Measurements from ENCODE around the gene PUS7. TPM values are rescaled to one million over a fixed set of nuclear protein-coding genes. Genes with fewer than 3 reads are reported as not detected.
"Not testable (repeated sequence)": the region's sequence is repeated elsewhere in the genome, so short reads cannot be mapped to it uniquely, and the experiment has no call there.

Gene PUS7
- total and polyA plus RNA-seq, 4 donors = 3.4 to 17.2 (median 5.0) TPM

GRCh38 chr7:105442214-105442613 lies 79.9 kb downstream of the PUS7 start:
- not testable (repeated sequence) for H3K9me3 ChIP-seq (ENCODE audit: control insufficient read depth in 4 of 4, low read length in 3 of 4); H3K4me1 ChIP-seq (ENCODE audit: control insufficient read depth in 4 of 4, insufficient read depth in 4 of 4, low read length in 3 of 4); H3K27me3 ChIP-seq (ENCODE audit: control insufficient read depth in 4 of 4, insufficient read depth in 4 of 4, low read length in 3 of 4); H3K4me3 ChIP-seq (ENCODE audit: low read depth in 1 of 3, low read length in 3 of 3); DNase-seq (ENCODE audit: low spot score); H3K36me3 ChIP-seq (ENCODE audit: control insufficient read depth in 4 of 4, insufficient read depth in 3 of 4, low read depth in 1 of 4, low read length in 3 of 4); H3K9ac ChIP-seq (ENCODE audit: low read depth in 1 of 2, low read length in 2 of 2); H3K27ac ChIP-seq (ENCODE audit: low read depth in 1 of 2, low read length in 2 of 2)
- WGBS = 90% methylated on average over 9 of the region's 9 CpGs

GRCh38 chr7:105439174-105439893 lies 82.7 kb downstream of the PUS7 start:
- H3K27me3 ChIP-seq (ENCODE audit: control insufficient read depth in 4 of 4, insufficient read depth in 4 of 4, low read length in 3 of 4) = no peaks in the 10 kb centered on the region
- H3K9me3 ChIP-seq (ENCODE audit: control insufficient read depth in 4 of 4, low read length in 3 of 4) = no peaks in the 10 kb centered on the region
- H3K36me3 ChIP-seq (ENCODE audit: control insufficient read depth in 4 of 4, insufficient read depth in 3 of 4, low read depth in 1 of 4, low read length in 3 of 4) = no peaks in the 10 kb centered on the region
- no peak for TF ChIP-seq REST (IDR thresholded peaks at IDR 0.05)
- TF ChIP-seq RAD21 (IDR thresholded peaks at IDR 0.05) = peak; percentile 50
- DNase-seq (ENCODE audit: low spot score) = no peak
- 85% methylated on average over 9 of the region's 9 CpGs for WGBS
- H3K4me1 ChIP-seq (ENCODE audit: control insufficient read depth in 4 of 4, insufficient read depth in 4 of 4, low read length in 3 of 4) = no peaks in the 10 kb centered on the region
- H3K9ac ChIP-seq (ENCODE audit: low read depth in 1 of 2, low read length in 2 of 2) = no peak overlapping the region
- H3K4me3 ChIP-seq (ENCODE audit: low read depth in 1 of 3, low read length in 3 of 3) = no peak overlapping the region
- no peak overlapping the region for H3K27ac ChIP-seq (ENCODE audit: low read depth in 1 of 2, low read length in 2 of 2)

- Histone ChIP-seq H3K9ac (ENCODE audit: low read depth in 1 of 2, low read length in 2 of 2) (no peak overlapping the region), H3K4me3 (ENCODE audit: low read depth in 1 of 3, low read length in 3 of 3) (no peak overlapping the region), H3K9me3 (ENCODE audit: control insufficient read depth in 4 of 4, low read length in 3 of 4) (no peaks in the 10 kb centered on the region), H3K27ac (ENCODE audit: low read depth in 1 of 2, low read length in 2 of 2) (no peak overlapping the region), H3K36me3 (ENCODE audit: control insufficient read depth in 4 of 4, insufficient read depth in 3 of 4, low read depth in 1 of 4, low read length in 3 of 4) (no peaks in the 10 kb centered on the region), H3K4me1 (ENCODE audit: control insufficient read depth in 4 of 4, insufficient read depth in 4 of 4, low read length in 3 of 4) (no peaks in the 10 kb centered on the region), H3K27me3 (ENCODE audit: control insufficient read depth in 4 of 4, insufficient read depth in 4 of 4, low read length in 3 of 4) (no peaks in the 10 kb centered on the region)
- no peak for DNase-seq (ENCODE audit: low spot score)
- TF ChIP-seq HNF4A (conservative IDR thresholded peaks at IDR 0.05) (no peak), SP1 (IDR thresholded peaks at IDR 0.05) (no peak), YY1 (IDR thresholded peaks at IDR 0.05) (no peak), FOXA2 (IDR thresholded peaks at IDR 0.05) (no peak), REST (IDR thresholded peaks at IDR 0.05) (no peak), EGR1 (IDR thresholded peaks at IDR 0.05; ENCODE audit: low read depth in 2 of 2) (no peak), RAD21 (IDR thresholded peaks at IDR 0.05) (no peak), ZBTB33 (IDR thresholded peaks at IDR 0.05) (no peak), MAX (IDR thresholded peaks at IDR 0.05) (no peak), NR2F2 (IDR thresholded peaks at IDR 0.05) (no peak), FOXA1 (IDR thresholded peaks at IDR 0.05) (no peak)
- whole genome bisulfite sequencing = 90% methylated on average over 5 of the region's 5 CpGs
These were observed 83.3 kb downstream of the PUS7 start for GRCh38 chr7:105438847-105439173.

Data from liver (tissue), 9 donors.